Stimulated activated CD4-positive, alpha-beta T cell treated with anti-CD3 and anti-CD28 coated beads, Interleukin-1b, Interleukin-23, amount 100 ng/mL, for 48 hours (primary cell): ENCODE data around the gene PCMT1.
"Not testable (repeated sequence)": the region's sequence is repeated elsewhere in the genome, so short reads cannot be mapped to it uniquely, and the experiment has no call there.

Source experiments
- DNase-seq: peaks from one replicate; pipeline ENCODE4 v3.0.0-alpha.2; 2020

The PCMT1 gene

DNA sequence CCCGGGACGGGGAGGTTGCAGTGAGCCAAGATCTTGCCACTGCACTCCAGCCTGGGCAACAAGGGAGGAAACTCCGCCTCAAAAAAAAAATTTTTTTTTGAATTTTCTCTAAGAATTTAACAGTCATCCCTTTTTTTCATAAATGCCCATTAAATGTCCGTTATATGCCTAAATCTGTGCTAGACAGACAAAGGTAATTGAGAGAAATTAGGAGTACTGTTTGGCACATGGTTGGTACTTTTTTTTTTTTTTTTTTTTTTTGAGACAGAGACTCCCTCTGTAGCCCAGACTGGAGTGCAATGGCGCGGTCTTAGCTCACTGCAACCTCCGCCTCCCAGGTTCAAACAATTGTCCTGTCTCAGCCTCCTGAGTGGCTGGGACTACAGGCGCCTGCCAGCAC, 1.7 kb downstream of the PCMT1 start:
- no peak for DNase-seq

DNA sequence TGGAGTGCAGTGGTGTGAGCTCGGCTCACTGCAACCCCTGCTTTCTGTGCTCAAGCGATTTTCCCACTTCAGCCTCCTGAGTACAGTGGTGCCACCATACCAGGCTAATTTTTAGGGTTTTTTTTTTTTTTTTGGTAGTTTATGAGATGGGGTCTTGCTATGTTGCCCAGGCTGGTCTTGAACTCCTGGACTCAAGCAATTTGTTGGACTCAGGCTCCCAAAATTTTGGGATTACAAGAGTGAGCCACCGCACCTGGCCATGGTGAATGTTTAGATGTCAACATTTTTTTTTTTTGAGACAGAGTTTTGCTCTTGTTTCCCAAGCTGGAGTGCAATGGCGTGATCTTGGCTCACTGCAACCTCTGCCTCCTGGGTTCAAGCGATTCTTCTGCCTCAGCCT, 2.4 kb downstream of the PCMT1 start:
- DNase-seq: not testable (repeated sequence)

DNA sequence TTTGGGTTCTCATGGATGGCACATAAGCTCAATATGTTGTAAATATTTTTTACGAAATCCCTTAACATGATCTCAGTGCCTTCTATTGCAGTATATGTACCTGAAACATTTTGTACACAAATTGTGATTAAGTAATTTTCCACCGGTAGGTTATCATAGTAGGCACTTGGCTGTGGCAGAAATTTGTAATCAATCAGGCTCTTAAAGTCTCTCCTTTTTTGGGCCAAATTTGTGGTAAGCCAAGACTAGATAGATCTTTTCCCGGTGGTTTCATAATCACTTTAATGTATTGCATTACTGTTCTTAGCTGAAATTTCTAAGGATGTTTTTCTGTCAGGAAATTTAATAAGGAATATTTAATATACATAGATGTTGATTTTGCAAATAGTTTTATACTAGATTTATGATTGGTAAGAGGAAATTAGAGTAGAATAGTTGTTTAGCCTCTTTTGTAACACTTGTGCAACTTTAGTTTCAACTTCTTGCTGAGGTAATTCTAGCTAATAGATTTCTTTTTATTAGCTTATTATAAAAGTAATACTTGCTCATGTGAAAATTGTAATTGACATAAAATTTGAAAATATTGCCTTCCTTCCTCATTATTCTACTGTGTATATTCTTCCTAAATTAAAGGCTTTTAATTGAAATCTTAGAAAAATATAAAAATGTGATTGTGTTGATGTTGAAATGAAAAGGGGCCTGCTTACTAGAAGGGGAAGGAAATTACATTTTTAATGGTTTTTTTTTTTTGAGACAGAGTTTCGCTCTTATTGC, 3.2 kb downstream of the PCMT1 start:
- no peak for DNase-seq

DNA sequence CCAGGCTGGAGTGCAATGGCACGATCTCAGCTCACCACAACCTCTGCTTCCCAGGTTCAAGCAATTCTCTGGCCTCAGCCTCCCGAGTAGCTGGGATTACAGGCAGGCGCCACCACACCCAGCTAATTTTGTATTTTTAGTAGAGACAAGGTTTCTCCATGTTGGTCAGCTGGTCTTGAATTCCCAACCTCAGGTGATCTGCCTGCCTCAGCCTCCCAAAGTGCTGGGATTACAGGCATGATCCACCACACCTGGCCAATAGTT, 3.8 kb downstream of the PCMT1 start:
- not testable (repeated sequence) for DNase-seq

DNA sequence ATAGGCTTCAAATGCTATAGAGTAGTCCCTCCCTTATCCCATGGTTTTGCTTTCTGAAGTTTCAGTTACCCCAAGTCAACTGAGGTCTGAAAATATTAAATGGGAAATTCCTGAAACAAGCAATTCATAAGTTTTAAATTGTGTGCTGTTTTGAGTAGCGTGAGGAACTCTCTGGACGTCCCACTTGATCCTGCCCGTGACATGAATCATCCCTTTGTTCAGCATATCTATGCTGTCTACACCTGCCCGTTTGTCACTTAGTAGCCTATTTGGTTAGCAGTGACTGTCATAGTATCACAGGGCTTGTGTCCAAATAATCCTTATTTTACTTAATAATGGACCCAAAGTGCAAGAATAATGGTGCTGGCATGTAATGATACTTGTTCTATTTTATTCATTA, 5.0 kb downstream of the PCMT1 start:
- no peak for DNase-seq

DNA sequence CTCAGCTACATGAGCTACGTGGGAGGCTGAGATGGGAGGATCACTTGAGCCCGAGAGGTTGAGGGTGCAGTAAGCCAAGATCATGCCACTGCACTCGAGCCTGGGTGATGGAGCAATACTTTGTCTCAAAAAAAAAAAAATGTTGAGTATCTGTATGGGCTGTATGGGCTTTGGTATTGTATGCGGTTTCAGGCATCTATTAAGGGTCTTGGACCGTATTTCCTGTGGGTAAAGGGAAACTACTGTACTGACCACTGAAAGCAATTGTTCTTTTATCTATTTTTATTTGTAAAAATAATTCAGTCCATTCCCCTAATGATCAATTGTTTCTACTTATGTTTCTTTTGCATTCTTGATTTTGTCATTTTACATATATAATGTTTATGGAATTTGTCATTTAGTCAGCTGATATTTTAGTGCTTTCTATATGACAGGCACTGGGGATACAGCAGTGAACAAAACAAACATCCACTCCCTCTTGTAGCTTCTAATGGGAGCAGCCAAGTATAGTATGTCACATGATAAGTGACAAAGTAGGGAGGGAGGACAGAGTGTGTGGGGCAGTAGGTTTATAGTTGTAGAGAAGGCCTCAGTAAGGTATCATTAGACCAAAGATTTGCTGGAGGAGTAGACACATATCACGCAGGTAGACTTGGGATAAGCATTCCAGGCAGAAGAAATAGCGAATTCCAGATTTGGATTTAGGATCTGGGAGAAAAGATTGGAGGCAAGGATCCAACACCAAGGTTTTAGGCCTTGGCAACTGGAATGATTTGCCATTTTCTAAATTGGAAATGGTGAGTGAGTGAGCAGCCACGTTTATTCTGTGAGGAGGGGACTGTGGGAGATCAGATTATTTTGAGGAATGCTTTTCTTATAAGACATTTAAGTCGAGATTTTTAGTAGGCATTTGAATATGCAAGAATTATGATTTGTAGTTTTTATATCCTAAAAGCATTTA, 6.0 kb downstream of the PCMT1 start:
- DNase-seq: no peak

DNA sequence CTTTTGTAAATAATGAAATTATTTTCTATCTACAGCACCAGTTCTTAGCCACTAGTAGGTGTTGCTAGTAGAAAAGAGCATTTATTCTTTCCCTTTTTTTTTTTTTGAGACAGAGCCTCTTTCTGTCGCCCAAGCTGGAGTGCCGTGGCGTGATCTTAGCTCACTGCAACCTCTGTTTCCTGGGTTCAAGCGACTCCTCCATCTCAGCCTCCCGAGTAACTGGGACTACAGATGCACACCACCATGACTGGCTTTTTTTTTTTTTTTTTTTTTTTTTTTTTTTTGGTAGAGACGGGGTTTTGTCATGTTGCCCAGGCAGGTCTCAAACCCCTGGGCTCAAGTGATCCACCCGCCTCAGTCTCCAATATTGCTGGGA, 6.7 kb downstream of the PCMT1 start:
- no peak for DNase-seq

DNA sequence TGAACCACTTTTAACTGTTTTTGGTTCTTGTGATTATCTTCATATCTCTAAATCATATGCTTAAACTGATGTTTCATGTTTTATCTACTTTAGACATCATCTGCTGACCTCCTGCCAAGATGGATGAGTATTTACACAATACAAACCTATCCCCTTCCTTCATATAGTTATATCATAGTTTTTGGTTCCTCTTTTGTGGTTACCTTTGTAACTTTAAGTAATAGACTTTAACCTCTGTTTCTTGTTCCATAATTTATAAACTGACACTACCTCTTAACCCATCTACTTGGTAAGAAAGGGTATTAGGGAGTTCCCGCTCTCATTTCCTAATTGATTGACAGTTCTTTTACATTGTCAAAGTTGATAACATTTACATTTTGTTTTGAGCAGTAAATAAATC, 11.9 kb downstream of the PCMT1 start:
- no peak for DNase-seq

DNA sequence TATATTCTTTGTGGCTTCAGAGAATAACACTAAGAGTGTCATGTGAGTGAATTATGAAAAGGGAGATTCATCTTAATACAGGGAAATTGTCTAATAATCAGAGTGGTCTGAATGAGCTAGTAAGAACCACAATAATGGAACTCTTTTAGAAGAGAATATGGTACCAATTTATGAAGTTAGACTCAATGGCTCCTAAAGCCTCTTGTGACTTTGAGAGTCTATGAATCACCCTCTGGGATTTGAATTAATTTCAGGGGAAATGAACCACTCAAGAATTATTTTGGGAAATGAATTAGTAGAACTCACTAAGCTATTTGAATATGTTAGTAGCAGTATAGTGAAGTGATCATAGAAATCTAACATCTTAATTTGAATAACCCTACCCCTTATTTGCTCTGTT, 14.3 kb downstream of the PCMT1 start:
- no peak for DNase-seq

DNA sequence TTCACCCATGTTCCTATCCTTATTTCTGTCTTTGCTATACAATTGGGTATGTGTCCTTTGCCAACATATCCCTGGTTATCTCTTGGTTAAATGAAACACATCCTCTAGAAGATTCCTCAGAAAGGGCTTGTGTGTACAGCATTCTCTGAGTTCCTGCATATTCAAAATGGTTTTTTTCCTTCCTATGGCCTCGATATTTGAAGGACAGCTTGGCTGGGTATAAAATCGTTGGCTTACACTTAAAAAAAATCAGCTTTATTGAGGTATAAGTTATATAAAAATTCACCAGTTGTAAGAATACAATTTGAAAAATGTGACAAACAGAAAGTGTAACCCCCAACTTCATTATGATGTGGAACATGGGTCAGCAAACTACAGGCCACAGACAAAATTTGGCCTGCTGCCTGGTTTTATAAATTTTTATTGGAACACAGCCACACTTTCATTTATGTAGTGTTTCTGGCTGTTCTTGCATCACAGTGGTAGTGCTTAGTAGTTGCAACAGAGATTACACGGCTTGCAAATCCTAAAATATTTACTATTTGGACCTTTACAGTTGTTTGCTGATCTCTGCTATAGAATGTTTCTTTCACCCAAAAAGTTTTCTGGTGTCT, 16.7 kb downstream of the PCMT1 start:
- no peak for DNase-seq

DNA sequence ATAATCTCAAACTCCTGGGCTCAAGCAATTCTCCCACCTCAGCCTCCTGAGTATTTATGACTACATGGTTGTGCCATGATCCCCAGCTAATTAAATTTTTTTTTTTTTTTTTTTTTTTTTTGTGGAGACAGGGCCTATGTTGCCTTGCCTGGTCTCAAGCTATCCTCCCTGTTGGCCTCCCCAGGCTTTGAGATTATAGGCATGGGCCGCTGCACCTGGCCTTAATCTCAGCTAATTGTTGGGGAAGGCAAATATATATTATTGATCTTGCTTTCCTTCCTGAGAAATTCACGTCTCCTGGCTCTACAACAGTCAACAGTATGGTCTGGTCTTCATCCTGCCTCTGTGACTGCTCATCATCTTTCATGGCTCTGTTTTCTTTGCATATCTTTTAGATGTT, 20.1 kb downstream of the PCMT1 start:
- no peak for DNase-seq

DNA sequence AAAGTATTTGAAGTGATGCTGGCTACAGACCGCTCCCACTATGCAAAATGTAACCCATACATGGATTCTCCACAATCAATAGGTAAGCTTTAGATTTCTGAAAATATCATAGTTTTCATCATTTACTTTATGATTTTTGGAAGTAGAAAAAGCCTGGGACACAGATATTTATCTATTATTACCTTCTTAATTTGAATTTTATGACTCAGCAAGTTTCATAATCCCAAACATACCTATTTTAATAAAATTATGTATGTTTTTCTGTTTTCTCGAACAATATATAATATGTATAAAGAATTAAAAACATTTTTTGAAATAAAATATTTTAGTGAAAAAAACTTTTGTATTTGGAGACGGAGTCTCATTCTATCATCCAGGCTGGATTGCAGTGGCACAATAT, 21.6 kb downstream of the PCMT1 start:
- DNase-seq: no peak

DNA sequence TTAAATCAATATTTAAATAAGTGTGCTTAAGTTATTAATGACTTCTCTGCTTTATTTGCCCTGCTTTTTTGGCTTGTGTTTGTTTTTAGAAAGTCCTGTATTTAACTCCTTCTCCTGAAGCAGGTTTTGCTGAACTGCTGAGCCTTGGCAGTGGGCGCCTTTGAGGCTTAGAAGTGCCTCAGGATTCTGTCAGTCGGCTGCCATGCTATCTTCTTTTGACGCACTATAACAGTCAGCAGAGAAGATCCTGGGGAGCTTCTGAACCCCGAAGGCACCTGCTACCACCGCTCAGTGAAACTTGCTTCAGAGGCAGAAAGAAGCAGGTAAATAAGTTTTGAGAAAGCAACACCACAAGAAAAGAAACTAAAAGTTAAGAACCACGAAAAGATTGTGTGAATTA, 22.4 kb downstream of the PCMT1 start:
- no peak for DNase-seq

DNA sequence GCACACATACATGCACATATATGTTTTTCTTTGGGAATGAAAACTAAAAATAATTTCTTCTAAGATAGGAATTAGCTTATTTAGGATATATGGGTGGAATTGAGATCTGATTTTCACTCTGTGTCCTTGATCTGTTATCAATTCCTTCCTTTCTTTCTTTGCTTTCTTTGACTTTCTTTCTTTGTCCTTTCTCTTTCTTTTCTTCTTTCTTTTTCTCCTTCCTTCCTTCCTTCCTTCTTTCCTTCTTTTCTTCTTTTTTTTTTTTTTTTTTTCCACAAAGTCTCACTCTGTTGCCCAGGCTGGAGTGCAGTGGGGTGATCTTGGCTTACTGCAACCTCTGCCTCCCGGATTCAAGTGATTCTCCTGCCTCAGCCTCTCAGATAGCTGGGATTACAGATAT, 28.1 kb downstream of the PCMT1 start:
- no peak for DNase-seq

DNA sequence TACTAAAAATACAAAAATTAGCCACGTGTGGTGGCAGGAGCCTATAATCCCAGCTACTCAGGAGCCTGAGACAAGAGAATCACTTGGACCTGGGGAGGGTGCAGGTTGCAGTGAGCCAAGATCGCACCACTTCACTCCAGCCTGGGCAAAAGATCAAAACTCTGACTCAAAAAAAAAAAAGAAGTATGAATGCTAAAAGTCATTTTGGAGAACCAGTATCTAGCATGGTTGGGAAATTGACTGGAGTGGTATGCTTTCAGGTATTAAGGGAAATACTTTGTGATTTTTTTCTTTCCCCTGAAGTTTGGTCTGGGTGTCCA, 30.1 kb downstream of the PCMT1 start:
- DNase-seq: no peak

DNA sequence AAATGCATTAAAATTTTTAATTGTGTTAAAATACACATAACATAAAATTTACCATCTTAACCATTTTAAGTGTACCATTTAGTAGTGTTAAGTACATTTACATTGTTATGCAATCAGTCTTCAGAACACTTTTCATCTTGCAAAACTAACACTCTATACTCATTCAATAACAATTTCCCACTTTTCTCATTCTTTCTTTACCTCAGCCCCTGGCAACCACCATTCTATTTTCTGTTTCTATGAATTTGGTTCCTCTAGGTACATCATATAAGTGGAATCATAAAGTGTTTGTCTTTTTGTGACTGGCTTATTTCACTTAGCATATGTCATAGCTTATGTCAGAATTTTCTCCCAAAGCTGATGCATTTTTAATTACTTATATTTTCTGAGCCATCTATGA, 32.2 kb downstream of the PCMT1 start:
- DNase-seq: no peak

DNA sequence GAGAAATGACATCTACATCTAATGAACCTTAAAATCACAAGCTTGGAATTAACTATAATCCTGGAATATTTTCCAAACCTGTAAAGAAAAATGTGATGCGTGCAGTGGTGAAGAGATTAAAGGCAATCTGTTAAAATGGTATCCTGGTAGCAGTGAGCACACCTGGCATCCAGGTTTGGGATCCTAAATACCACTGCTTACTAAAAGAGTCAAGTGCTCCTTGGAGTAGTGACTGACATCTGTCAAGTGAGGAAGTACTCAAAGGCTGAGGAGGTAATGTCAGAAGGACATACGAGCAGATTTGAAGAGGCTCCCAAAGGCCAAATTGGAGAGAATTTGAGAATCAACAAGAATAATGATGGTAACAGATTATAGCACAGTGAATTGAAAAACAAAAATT, 32.8 kb downstream of the PCMT1 start:
- no peak for DNase-seq

DNA sequence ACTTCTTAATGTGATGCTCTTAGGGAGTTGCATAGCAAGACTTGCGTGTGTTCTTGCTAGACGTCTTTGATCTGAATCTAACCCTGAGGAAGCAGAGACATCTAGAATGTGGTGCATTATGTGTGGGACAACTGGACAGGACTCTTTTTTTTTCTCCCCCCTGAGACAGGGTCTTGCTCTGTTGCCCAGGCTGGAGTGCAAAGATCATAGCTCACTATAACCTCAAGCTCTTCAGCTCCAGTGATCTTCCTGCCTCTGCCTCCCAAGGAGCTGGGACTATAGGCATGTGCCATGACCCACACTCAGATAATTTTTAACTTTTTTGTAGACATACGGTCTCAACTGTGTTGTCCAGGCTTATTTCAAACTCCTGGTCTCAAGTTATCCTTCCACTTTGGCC, 34.0 kb downstream of the PCMT1 start:
- DNase-seq: no peak

DNA sequence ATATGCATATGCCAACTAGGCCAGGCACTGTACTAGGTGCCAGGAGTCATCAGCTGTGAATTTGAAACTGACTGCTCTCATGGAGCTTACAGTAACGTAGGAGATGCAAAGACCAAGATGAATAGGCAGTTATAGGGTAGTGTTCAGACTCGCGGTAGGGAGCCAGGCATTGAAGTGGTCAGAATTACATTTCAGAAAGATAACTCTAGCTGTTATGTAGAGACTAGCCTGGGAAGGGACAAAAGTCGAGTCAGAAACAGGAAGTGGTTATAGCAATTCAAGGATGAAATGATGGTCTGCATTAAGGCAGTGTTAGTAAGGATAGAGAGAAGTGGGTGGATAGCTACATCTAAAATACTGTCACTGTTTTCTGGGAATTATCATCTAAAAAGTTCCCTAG, 56.6 kb downstream of the PCMT1 start:
- no peak for DNase-seq

DNA sequence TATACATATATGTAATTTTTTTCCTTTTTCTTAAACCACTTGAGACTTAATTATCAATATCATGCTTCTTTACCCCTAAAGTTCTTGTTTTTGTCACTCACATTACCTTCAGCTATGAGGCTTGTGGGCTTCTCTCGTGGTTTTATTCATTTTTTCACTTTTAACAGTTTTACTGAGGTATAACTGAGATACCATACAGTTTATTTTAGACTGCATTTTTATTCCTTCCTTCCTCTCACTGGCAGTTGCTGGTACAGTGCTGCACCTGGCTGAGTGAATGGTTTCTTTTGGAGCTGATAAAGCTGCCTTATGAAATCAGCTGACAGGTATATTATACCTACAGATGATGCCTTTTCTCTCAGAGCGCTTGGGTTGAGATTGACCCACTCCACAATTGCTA, 60.3 kb downstream of the PCMT1 start:
- DNase-seq: no peak

DNA sequence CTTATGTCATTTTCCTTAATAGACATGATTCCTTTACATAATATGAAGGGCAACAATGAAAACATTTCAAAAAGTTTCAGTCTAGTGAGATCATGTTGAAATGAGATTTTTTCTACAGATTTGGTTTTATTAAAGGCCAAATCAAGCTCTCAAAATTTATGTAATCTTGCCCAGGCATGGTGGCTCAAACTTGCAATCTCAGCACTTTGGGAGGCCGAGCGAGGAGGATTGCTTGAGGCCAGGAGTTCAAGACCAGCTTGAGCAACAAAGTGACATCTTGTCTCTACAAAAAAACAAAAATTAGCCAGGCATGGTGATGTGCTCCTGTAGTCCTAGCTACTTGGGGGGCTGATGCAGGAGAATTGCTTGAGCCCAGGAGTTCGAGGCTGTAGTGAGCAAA, 63.8 kb downstream of the PCMT1 start:
- DNase-seq: no peak

DNA sequence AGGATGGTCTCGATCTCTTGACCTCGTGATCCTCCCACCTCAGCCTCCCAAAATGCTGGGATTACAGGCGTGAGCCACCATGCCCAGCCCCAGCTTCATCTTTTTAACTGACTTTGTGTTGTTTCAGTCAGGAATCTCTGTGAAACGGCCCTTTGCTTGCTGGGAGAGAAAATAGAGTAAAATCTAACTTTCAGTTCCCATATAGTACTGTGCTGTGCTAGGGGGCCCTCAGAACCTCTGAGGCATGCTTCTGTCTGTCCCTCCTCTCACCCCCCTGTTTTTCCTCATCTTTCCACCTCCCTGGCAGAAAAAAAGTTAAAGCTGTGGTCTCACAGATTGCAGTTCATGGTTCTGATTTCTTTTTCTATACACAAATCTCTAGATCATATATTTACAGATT, 66.2 kb downstream of the PCMT1 start:
- no peak for DNase-seq

DNA sequence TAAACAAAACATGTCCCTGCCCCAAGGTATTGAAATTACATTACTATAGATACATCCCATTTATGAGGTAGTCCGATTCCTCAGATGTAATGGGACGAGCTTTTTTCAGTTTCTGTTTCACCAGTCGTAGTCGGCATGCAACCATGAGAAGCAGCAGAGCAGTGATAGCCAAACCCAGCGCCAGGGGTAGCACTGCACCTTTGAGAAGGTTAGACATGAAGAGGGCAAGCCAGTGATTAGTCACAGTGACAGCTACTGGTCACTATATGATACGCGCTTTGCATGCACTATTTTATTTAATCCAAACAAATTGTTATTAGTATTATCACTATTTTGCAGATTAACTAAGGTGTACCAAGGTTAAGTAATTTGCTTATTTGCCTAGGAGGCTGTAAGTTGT, 71.0 kb downstream of the PCMT1 start:
- DNase-seq: no peak

DNA sequence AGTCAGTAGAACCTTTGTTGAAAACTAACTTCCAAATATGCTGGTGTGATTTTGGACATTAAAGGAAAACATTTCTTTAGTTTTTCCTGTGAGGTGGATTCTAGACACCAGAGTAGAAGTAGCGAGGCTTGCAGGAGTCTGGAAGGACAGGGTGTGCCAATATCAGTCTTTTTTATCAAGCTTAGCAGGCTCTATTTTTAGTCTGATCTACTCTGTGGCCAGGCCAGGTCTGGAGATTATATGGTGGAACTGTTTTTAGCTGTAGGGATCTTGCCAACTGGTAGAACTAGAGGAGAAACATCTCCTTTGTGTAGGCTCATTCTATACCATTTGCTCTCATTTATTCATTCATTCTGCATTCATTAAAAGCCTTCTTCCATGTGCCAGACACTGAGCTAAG, 72.0 kb downstream of the PCMT1 start:
- no peak for DNase-seq
